ENCODE data around the gene PCGF6.

PCGF6 gene

GRCh38 chr10:103254538-103255325 lies 96.2 kb downstream of the PCGF6 start:
- DNase-seq = no peak

GRCh38 chr10:103254113-103254512 lies 96.8 kb downstream of the PCGF6 start:
- no peak for DNase-seq
